ENCODE results near the gene SLC22A8. TPM values are rescaled to one million over a fixed set of nuclear protein-coding genes. Genes with fewer than 3 reads are reported as not detected.
A peak's percentile ranks its signal among the peaks of the same experiment; 100 is the strongest.

The SLC22A8 gene
- total RNA-seq, 4 donors from 2014 or later: not detected

DNA sequence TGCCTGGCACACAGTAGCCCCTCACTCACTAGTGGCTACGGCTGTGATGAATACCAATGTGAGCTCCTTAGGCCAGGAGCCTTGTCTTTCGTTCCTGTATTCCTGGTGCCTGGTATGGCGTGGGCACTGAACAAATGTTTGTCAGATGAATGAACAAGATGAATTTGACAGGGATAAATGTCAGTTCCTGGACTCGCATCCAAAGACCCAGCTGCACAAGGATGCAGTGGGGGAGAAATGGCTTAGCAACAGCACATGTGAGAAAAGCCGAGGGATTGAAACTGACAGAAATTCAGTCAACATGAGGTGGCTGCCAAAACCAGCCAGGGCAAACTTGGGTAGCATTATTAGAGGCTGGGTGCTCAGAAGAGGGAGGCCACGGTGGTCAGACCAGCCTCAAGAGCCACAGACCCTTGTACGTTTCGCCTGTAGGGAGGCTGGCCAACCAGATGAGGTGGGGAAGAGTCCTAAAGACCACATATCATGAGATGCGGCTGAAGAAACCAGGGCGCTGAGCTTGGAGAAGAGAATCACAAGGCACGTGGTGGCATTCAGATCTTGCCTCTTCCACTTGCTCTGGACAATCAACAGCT is 7.7 kb upstream of the SLC22A8 start:
- H3K4me1 ChIP-seq: peaks cover 0 to 7% of the 10 kb centered on the region in 2 donors
- H3K4me3 ChIP-seq: no peak overlapping the region
- no peaks in the 10 kb centered on the region for H3K36me3 ChIP-seq
- intact Hi-C loops (cut with DNase I; ENCODE audit: low total_unique reads) (no loop called here), in situ Hi-C loops (cut with MboI; ENCODE audit: low sequenced_read_pairs in 4 of 4) (loop anchor here (5.0 kb wide), 1 partner anchor 116 kb away; no protein-coding TSS in a partner anchor)
- DNase-seq: no peak
- peak in 1 of 2 donors; percentile 25 for ATAC-seq
- no peak for TF ChIP-seq POLR2A (IDR thresholded peaks at IDR 0.05)
- TF ChIP-seq, protein P1, sequence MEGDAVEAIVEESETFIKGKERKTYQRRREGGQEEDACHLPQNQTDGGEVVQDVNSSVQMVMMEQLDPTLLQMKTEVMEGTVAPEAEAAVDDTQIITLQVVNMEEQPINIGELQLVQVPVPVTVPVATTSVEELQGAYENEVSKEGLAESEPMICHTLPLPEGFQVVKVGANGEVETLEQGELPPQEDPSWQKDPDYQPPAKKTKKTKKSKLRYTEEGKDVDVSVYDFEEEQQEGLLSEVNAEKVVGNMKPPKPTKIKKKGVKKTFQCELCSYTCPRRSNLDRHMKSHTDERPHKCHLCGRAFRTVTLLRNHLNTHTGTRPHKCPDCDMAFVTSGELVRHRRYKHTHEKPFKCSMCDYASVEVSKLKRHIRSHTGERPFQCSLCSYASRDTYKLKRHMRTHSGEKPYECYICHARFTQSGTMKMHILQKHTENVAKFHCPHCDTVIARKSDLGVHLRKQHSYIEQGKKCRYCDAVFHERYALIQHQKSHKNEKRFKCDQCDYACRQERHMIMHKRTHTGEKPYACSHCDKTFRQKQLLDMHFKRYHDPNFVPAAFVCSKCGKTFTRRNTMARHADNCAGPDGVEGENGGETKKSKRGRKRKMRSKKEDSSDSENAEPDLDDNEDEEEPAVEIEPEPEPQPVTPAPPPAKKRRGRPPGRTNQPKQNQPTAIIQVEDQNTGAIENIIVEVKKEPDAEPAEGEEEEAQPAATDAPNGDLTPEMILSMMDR (IDR thresholded peaks at IDR 0.05 in 4 of 5, conservative IDR thresholded peaks at IDR 0.05 in 1 of 5): no peak
- H3K27me3 ChIP-seq: peaks cover 0 to 9% (median 8%) of the 10 kb centered on the region in 3 donors
- H3K27ac ChIP-seq: no peak overlapping the region
- H3K9me3 ChIP-seq: no peaks in the 10 kb centered on the region

DNA sequence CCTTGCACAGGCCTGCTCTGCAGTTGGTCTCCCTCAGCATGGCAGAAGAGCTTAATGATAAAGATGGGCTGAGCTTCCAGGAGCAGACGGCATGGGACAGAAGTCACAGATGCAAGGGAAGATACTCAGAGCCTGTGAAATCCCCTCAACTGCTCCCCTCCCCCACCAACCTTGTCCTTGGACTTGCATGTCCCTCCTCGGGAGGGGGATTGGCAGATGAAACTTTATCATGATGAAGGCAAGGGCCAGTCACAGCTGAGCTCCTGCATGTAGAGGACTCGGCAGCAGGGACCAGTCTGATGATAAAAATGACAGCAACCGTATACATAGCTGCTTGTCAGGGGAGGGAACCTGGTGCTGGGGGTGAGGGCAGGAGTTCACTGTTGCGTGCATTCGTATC is 6.8 kb upstream of the SLC22A8 start:
- no peak for DNase-seq
- TF ChIP-seq, protein P1 (IDR thresholded peaks at IDR 0.05 in 4 of 5, conservative IDR thresholded peaks at IDR 0.05 in 1 of 5): no peak
- no peak for TF ChIP-seq POLR2A (IDR thresholded peaks at IDR 0.05)
- Histone ChIP-seq H3K4me1 (peaks cover 0 to 7% of the 10 kb centered on the region in 2 donors), H3K27ac (no peak overlapping the region), H3K27me3 (peaks cover 6 to 9% (median 8%) of the 10 kb centered on the region in 3 donors), H3K36me3 (no peaks in the 10 kb centered on the region), H3K4me3 (no peak overlapping the region), H3K9me3 (no peaks in the 10 kb centered on the region)
- ATAC-seq: no peak
- in situ Hi-C loops (cut with MboI; ENCODE audit: low sequenced_read_pairs in 4 of 4) (loop anchor here (5.0 kb wide), 1 partner anchor 115 kb away; no protein-coding TSS in a partner anchor), intact Hi-C loops (cut with DNase I; ENCODE audit: low total_unique reads) (no loop called here)

DNA sequence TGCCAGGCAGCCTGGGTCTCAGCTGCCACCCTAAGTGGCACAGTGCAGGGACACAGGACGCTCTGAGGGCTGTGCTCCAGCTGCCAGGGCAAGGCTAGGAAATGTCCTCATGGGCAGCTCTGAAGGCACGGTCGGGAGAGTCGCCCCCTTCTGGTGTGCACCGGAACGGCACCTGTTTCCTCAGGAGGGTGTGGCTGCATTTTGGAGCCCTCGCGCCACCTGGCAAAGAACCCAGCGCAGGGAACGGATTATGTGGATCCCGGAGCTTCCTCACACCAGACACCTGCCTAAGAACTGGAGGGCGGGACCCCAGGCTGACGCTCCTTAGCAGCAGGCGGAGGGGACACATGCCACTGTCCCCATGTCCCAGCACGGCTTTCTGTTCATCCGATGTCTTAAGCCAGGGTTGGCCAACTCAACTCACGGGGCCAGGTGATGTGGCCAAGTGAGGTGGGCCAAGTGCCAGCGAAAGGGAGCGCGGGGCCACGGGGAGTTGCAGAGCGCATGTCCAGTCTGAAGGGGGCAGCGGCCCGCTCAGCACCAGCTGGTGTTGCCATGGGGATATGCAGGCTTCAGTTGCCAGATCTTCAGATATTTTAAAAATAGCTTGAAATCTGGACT is 5.1 kb upstream of the SLC22A8 start:
- peaks cover 6 to 9% (median 8%) of the 10 kb centered on the region in 3 donors for H3K27me3 ChIP-seq
- H3K4me3 ChIP-seq: no peak overlapping the region
- peaks cover 0 to 7% of the 10 kb centered on the region in 2 donors for H3K4me1 ChIP-seq
- H3K36me3 ChIP-seq: no peaks in the 10 kb centered on the region
- no peak for DNase-seq
- ATAC-seq: no peak
- intact Hi-C loops (cut with DNase I; ENCODE audit: low total_unique reads): no loop called here
- H3K9me3 ChIP-seq: no peaks in the 10 kb centered on the region
- in situ Hi-C loops (cut with MboI; ENCODE audit: low sequenced_read_pairs in 4 of 4): loop anchor here (5.0 kb wide), 1 partner anchor 113 kb away; no protein-coding TSS in a partner anchor
- TF ChIP-seq, protein P1 (IDR thresholded peaks at IDR 0.05 in 4 of 5, conservative IDR thresholded peaks at IDR 0.05 in 1 of 5): no peak
- no peak for TF ChIP-seq POLR2A (IDR thresholded peaks at IDR 0.05)
- no peak overlapping the region for H3K27ac ChIP-seq

DNA sequence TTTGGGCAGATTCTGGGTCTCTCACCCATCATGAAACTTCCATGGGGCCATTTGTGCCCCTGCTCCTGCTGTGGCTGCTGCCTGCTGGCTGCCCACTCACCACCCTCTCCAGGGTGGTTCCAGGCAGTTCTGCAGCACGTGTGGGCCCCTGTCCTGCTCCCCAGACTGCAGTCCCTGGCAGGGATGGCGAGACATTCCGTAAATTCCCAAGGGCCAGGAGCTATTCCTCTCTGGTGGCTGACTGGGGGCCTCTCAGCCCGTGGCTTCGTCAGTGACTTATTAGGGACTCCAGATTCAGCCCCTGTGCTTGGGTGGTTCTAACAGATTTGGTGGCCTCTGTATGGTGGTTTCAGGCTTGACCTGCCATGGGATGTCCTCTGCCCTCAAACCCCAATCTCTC is 3.9 kb upstream of the SLC22A8 start:
- H3K4me1 ChIP-seq: peaks cover 0 to 7% of the 10 kb centered on the region in 2 donors
- no peak for ATAC-seq
- no peaks in the 10 kb centered on the region for H3K36me3 ChIP-seq
- no peak for TF ChIP-seq POLR2A (IDR thresholded peaks at IDR 0.05)
- TF ChIP-seq, protein P1 (IDR thresholded peaks at IDR 0.05 in 4 of 5, conservative IDR thresholded peaks at IDR 0.05 in 1 of 5): no peak
- in situ Hi-C loops (cut with MboI; ENCODE audit: low sequenced_read_pairs in 4 of 4): no loop called here
- no peak overlapping the region for H3K27ac ChIP-seq
- no peaks in the 10 kb centered on the region for H3K9me3 ChIP-seq
- DNase-seq: no peak
- intact Hi-C loops (cut with DNase I; ENCODE audit: low total_unique reads): no loop called here
- no peak overlapping the region for H3K4me3 ChIP-seq
- H3K27me3 ChIP-seq: peaks cover 6 to 9% (median 8%) of the 10 kb centered on the region in 3 donors
